SIG-M5 (cell line): ENCODE measurements around the gene SMCO4.
"Not testable (repeated sequence)": the region's sequence is repeated elsewhere in the genome, so short reads cannot be mapped to it uniquely, and the experiment has no call there.

ENCODE experiments used
- DNase-seq: peaks from one replicate; lab custom pipeline; 2025; lab: John Stamatoyannopoulos, UW

SMCO4 gene

GRCh38 chr11:93476796-93477195 lies 66.4 kb downstream of the SMCO4 start:
- no peak for DNase-seq

DNA sequence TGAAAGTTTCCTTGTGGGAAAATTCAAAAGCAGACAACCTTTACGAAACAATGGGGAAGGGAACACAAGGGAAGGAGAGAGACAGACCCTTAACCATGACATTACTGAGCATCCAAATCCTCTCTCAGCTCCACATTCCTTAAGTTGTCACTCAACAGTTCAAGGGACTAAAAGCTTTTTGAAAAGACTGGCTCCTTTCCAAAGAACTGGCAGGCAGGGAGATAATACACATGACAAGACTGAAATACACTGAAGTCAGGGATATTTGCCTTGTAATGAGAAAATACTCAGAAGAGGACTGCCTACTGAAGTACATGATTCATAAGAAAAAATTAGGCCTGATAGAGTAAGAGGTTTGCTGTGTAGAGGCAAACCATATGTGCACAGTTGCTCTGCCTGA lies 69.1 kb downstream of the SMCO4 start:
- no peak for DNase-seq

- DNase-seq, result no peak
These were observed 74.9 kb downstream of the SMCO4 start for GRCh38 chr11:93468290-93468689.

- no peak for DNase-seq
These were observed 76.1 kb downstream of the SMCO4 start for GRCh38 chr11:93467054-93467453.

GRCh38 chr11:93464927-93465540 lies 78.2 kb downstream of the SMCO4 start:
- DNase-seq, result no peak

GRCh38 chr11:93463666-93464065 lies 79.5 kb downstream of the SMCO4 start:
- DNase-seq, result not testable (repeated sequence)

- no peak for DNase-seq
These were observed 84.9 kb downstream of the SMCO4 start for GRCh38 chr11:93458286-93458685.

- DNase-seq, result no peak
These were observed 98.5 kb downstream of the SMCO4 start for GRCh38 chr11:93444617-93445073.

GRCh38 chr11:93443232-93443631 lies 100.0 kb downstream of the SMCO4 start:
- DNase-seq, result not testable (repeated sequence)

DNA sequence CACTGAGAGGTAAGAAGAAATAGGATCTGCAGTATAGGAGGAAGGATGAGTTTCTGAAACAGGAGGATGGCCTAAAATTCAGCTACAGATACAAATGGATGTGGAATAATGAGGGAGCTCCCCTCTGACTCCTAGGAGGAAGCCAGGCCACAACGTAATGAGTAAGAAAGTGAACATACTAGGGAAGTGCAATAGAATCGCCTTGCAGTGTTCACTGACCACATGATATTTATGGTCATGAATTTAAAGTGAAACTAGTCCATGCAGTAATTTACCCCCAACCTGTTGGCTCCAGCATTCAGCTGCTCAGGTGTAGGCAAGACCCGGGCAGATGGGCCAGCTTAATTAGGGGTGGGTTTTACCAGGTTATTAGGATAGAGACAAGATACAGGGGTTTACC lies 110.9 kb downstream of the SMCO4 start:
- DNase-seq, result no peak
